Kidney (tissue), 14 donors: ENCODE data around the gene ARL2. TPM values are rescaled to one million over a fixed set of nuclear protein-coding genes. Genes with fewer than 3 reads are reported as not detected.
A peak's percentile ranks its signal among the peaks of the same experiment; 100 is the strongest.

Experiments used
- DNase-seq, 5 donors: peaks; one replicate each; pipeline ENCODE4 v3.0.0-alpha.2; 2013 to 2020
- FAIRE-seq: peaks from 2 replicates; lab custom pipeline; 2012; peaks lifted over from hg19 to GRCh38; lab: Jason Lieb, UNC
- H3K27ac ChIP-seq, 2 donors: one replicate each; pipeline ENCODE4 v1.7.0; 2013; ENCODE audit warnings: low read depth in 2 of 2, low read length in 2 of 2, inconsistent platforms in 1 of 2
- H3K27me3 ChIP-seq: one replicate; pipeline ENCODE4 v1.7.1; 2013; ENCODE audit warnings: low read length, inconsistent platforms; ENCODE audit not compliant: control insufficient read depth, insufficient read depth
- H3K36me3 ChIP-seq, 3 donors: one replicate each; pipeline versions ENCODE4 v1.7.0 to v1.7.1; 2013; ENCODE audit warnings: low read length in 3 of 3, control low read depth in 1 of 3, inconsistent platforms in 1 of 3; ENCODE audit not compliant: insufficient read depth in 3 of 3, control insufficient read depth in 2 of 3
- H3K4me1 ChIP-seq, 3 donors: one replicate each; pipeline versions ENCODE4 v1.7.0 to v1.7.1; 2013; ENCODE audit warnings: low read length in 3 of 3, inconsistent platforms in 1 of 3, low read depth in 1 of 3; ENCODE audit not compliant: control insufficient read depth in 2 of 3, insufficient read depth in 2 of 3
- H3K4me3 ChIP-seq, 3 donors: one replicate each; pipeline versions ENCODE4 v1.7.0 to v1.8.1; 2013; ENCODE audit warnings: low read length in 3 of 3, control low read depth in 1 of 3, inconsistent platforms in 1 of 3
- H3K9ac ChIP-seq, 3 donors: one replicate each; pipeline versions ENCODE4 v1.7.0 to v1.7.1; 2013; ENCODE audit warnings: low read length in 3 of 3, control low read depth in 1 of 3, inconsistent platforms in 1 of 3
- H3K9me3 ChIP-seq, 3 donors: one replicate each; pipeline versions ENCODE4 v1.7.0 to v1.7.1; 2013; ENCODE audit warnings: low read length in 3 of 3, control low read depth in 1 of 3, inconsistent platforms in 1 of 3; ENCODE audit not compliant: control insufficient read depth in 2 of 3, insufficient read depth in 1 of 3
- CTCF ChIP-seq: IDR thresholded peaks from 3 replicates; pipeline ENCODE4 v1.5.1; 2012; ENCODE audit warnings: mild to moderate bottlenecking, moderate library complexity, borderline replicate concordance; ENCODE audit not compliant: insufficient read depth; ENCODE audit errors: extremely low read depth
- intact Hi-C: fragments of 100-400 bp; cut with DNase I; formaldehyde crosslinking; loops from one replicate; pipeline ENCODE4 v1.11.1; 2022
- polyA plus RNA-seq: library from polyadenylated mRNA; stranded (reverse); fragments of 350-450 nt; fragmentation: Illumina TruSeq; extraction: RNeasy Lipid Tissue Mini Kit (QIAGEN cat#74804); gene quantifications from one replicate; pipeline ENCODE4 v1.2.3, GENCODE V29; 2014; ENCODE audit warnings: low read depth, low replicate concordance; ENCODE audit not compliant: insufficient read depth
- total RNA-seq: library from RNA; stranded (reverse); fragmentation: NEBNext Ultra II Directional; extraction: Animal tissue kit (Norgen Biotek cat#: 25700); gene quantifications from one replicate; pipeline ENCODE4 v1.2.1, GENCODE V29; 2021
- donor health status: control.
- donor health status: control.
- donor health status: control.
- donor health status: control.
- donor health status: control.
- donor health status: DM: yes; HTN: yes; CAD: no.
- donor health status: Normal renal cell carcinoma (clear cell type).

Gene ARL2
- total and polyA plus RNA-seq, 2 donors from 2014 or later = 91.6 to 284 TPM

GRCh38 chr11:65013130-65013887 is 651 bp upstream of the ARL2 start:
- Histone ChIP-seq H3K4me3 (peak overlapping the region; percentile 47 to 89 (median 61)), H3K9me3 (no peaks in the 10 kb centered on the region), H3K4me1 (peaks cover 0 to 10% (median 10%) of the 10 kb centered on the region in 3 donors), H3K36me3 (no peaks in the 10 kb centered on the region), H3K27me3 (no peaks in the 10 kb centered on the region), H3K9ac (peak overlapping the region; percentile 8 to 99 (median 34)), H3K27ac (peak overlapping the region; percentile 89 to 98)
- intact Hi-C loops = no loop called here
- peak; percentile 92 to 96 (median 95) for DNase-seq
- FAIRE-seq = no peak
- TF ChIP-seq CTCF = peak; percentile 81

GRCh38 chr11:65014726-65015227 is 817 bp downstream of the ARL2 start:
- DNase-seq (no peak), FAIRE-seq (no peak)
- intact Hi-C loops = no loop called here

GRCh38 chr11:65016705-65017104 is 2.7 kb downstream of the ARL2 start:
- intact Hi-C loops = no loop called here
- no peak for FAIRE-seq

More at GRCh38 chr11:65014726-65015227, 817 bp downstream of the ARL2 start:
- Histone ChIP-seq H3K4me3 (peak overlapping the region; percentile 46 to 89 (median 47)), H3K4me1 (peaks cover 0 to 10% (median 10%) of the 10 kb centered on the region in 3 donors), H3K9me3 (no peaks in the 10 kb centered on the region), H3K27me3 (no peaks in the 10 kb centered on the region), H3K27ac (peak overlapping the region in 1 of 2 donors; percentile 98), H3K9ac (peak overlapping the region; percentile 11 to 99 (median 20)), H3K36me3 (peaks cover 2 to 4% (median 3%) of the 10 kb centered on the region in 3 donors)
- TF ChIP-seq CTCF = no peak

More at GRCh38 chr11:65016705-65017104, 2.7 kb downstream of the ARL2 start:
- DNase-seq = no peak
- Histone ChIP-seq H3K27ac (no peak overlapping the region), H3K9me3 (no peaks in the 10 kb centered on the region), H3K4me1 (peaks cover 0 to 10% (median 10%) of the 10 kb centered on the region in 3 donors), H3K9ac (no peak overlapping the region), H3K36me3 (peaks cover 2 to 8% (median 6%) of the 10 kb centered on the region in 3 donors), H3K27me3 (no peaks in the 10 kb centered on the region), H3K4me3 (no peak overlapping the region)
- no peak for TF ChIP-seq CTCF
